Measurements from ENCODE around the gene MRFAP1L1.

The MRFAP1L1 gene

GRCh38 chr4:6750286-6751221 lies 40.9 kb upstream of the MRFAP1L1 start:
- no peak overlapping the region for H3K9ac ChIP-seq (ENCODE audit: low read length in 2 of 2)
- no peaks in the 10 kb centered on the region for H3K36me3 ChIP-seq (ENCODE audit: control insufficient read depth in 2 of 2, insufficient read depth in 2 of 2, low read length in 2 of 2)
- no peak overlapping the region for H3K4me3 ChIP-seq (ENCODE audit: low read length in 2 of 2)
- H3K9me3 ChIP-seq (ENCODE audit: control insufficient read depth in 2 of 2, low read length in 2 of 2): no peaks in the 10 kb centered on the region
- H3K27me3 ChIP-seq (ENCODE audit: control insufficient read depth in 1 of 2, insufficient read depth in 2 of 2, low read length in 2 of 2): peaks cover 0 to 2% of the 10 kb centered on the region in 2 donors
- H3K27ac ChIP-seq (ENCODE audit: low read length): no peak overlapping the region
- H3K4me1 ChIP-seq (ENCODE audit: control insufficient read depth, insufficient read depth, low read length): peaks cover 19% of the 10 kb centered on the region

- no peak overlapping the region for H3K27ac ChIP-seq (ENCODE audit: low read length)
Measured at GRCh38 chr4:6749340-6750171, 39.9 kb upstream of the MRFAP1L1 start.

GRCh38 chr4:6748286-6748685 lies 38.6 kb upstream of the MRFAP1L1 start:
- H3K9ac ChIP-seq (ENCODE audit: low read length in 2 of 2): no peak overlapping the region
- no peak overlapping the region for H3K4me3 ChIP-seq (ENCODE audit: low read length in 2 of 2)
- peaks cover 0 to 2% of the 10 kb centered on the region in 2 donors for H3K27me3 ChIP-seq (ENCODE audit: control insufficient read depth in 1 of 2, insufficient read depth in 2 of 2, low read length in 2 of 2)
- H3K4me1 ChIP-seq (ENCODE audit: control insufficient read depth, insufficient read depth, low read length): peaks cover 19% of the 10 kb centered on the region
- H3K9me3 ChIP-seq (ENCODE audit: control insufficient read depth in 2 of 2, low read length in 2 of 2): no peaks in the 10 kb centered on the region
- H3K27ac ChIP-seq (ENCODE audit: low read length): no peak overlapping the region
- H3K36me3 ChIP-seq (ENCODE audit: control insufficient read depth in 2 of 2, insufficient read depth in 2 of 2, low read length in 2 of 2): no peaks in the 10 kb centered on the region

More at GRCh38 chr4:6749340-6750171, 39.9 kb upstream of the MRFAP1L1 start:
- H3K4me3 ChIP-seq (ENCODE audit: low read length in 2 of 2): no peak overlapping the region
- peaks cover 0 to 2% of the 10 kb centered on the region in 2 donors for H3K27me3 ChIP-seq (ENCODE audit: control insufficient read depth in 1 of 2, insufficient read depth in 2 of 2, low read length in 2 of 2)
- no peak overlapping the region for H3K9ac ChIP-seq (ENCODE audit: low read length in 2 of 2)
- H3K4me1 ChIP-seq (ENCODE audit: control insufficient read depth, insufficient read depth, low read length): peaks cover 19% of the 10 kb centered on the region
- no peaks in the 10 kb centered on the region for H3K9me3 ChIP-seq (ENCODE audit: control insufficient read depth in 2 of 2, low read length in 2 of 2)
- no peaks in the 10 kb centered on the region for H3K36me3 ChIP-seq (ENCODE audit: control insufficient read depth in 2 of 2, insufficient read depth in 2 of 2, low read length in 2 of 2)

- Histone ChIP-seq H3K4me3 (ENCODE audit: low read length in 2 of 2) (peak overlapping the region in 1 of 2 donors; percentile 3), H3K9ac (ENCODE audit: low read length in 2 of 2) (peak overlapping the region in 1 of 2 donors; percentile 21)
Measured at GRCh38 chr4:6747294-6748051, 37.8 kb upstream of the MRFAP1L1 start.

GRCh38 chr4:6746721-6747293 lies 37.1 kb upstream of the MRFAP1L1 start:
- H3K4me1 ChIP-seq (ENCODE audit: control insufficient read depth, insufficient read depth, low read length): peaks cover 19% of the 10 kb centered on the region
- peaks cover 0 to 2% of the 10 kb centered on the region in 2 donors for H3K27me3 ChIP-seq (ENCODE audit: control insufficient read depth in 1 of 2, insufficient read depth in 2 of 2, low read length in 2 of 2)

More at GRCh38 chr4:6747294-6748051, 37.8 kb upstream of the MRFAP1L1 start:
- peaks cover 19% of the 10 kb centered on the region for H3K4me1 ChIP-seq (ENCODE audit: control insufficient read depth, insufficient read depth, low read length)
- no peaks in the 10 kb centered on the region for H3K36me3 ChIP-seq (ENCODE audit: control insufficient read depth in 2 of 2, insufficient read depth in 2 of 2, low read length in 2 of 2)
- no peaks in the 10 kb centered on the region for H3K9me3 ChIP-seq (ENCODE audit: control insufficient read depth in 2 of 2, low read length in 2 of 2)
- peaks cover 0 to 2% of the 10 kb centered on the region in 2 donors for H3K27me3 ChIP-seq (ENCODE audit: control insufficient read depth in 1 of 2, insufficient read depth in 2 of 2, low read length in 2 of 2)
- H3K27ac ChIP-seq (ENCODE audit: low read length): no peak overlapping the region

GRCh38 chr4:6742989-6743388 lies 33.3 kb upstream of the MRFAP1L1 start:
- Histone ChIP-seq H3K4me1 (ENCODE audit: control insufficient read depth, insufficient read depth, low read length) (peaks cover 10% of the 10 kb centered on the region), H3K4me3 (ENCODE audit: low read length in 2 of 2) (no peak overlapping the region), H3K9ac (ENCODE audit: low read length in 2 of 2) (no peak overlapping the region), H3K36me3 (ENCODE audit: control insufficient read depth in 2 of 2, insufficient read depth in 2 of 2, low read length in 2 of 2) (no peaks in the 10 kb centered on the region), H3K9me3 (ENCODE audit: control insufficient read depth in 2 of 2, low read length in 2 of 2) (no peaks in the 10 kb centered on the region), H3K27me3 (ENCODE audit: control insufficient read depth in 1 of 2, insufficient read depth in 2 of 2, low read length in 2 of 2) (peaks cover 0 to 3% of the 10 kb centered on the region in 2 donors), H3K27ac (ENCODE audit: low read length) (no peak overlapping the region)

More at GRCh38 chr4:6746721-6747293, 37.1 kb upstream of the MRFAP1L1 start:
- Histone ChIP-seq H3K36me3 (ENCODE audit: control insufficient read depth in 2 of 2, insufficient read depth in 2 of 2, low read length in 2 of 2) (no peaks in the 10 kb centered on the region), H3K9me3 (ENCODE audit: control insufficient read depth in 2 of 2, low read length in 2 of 2) (no peaks in the 10 kb centered on the region), H3K27ac (ENCODE audit: low read length) (no peak overlapping the region), H3K4me3 (ENCODE audit: low read length in 2 of 2) (peak overlapping the region in 1 of 2 donors; percentile 3), H3K9ac (ENCODE audit: low read length in 2 of 2) (peak overlapping the region in 1 of 2 donors; percentile 21)

GRCh38 chr4:6742507-6742906 lies 32.8 kb upstream of the MRFAP1L1 start:
- H3K27ac ChIP-seq (ENCODE audit: low read length): no peak overlapping the region
- peaks cover 0 to 3% of the 10 kb centered on the region in 2 donors for H3K27me3 ChIP-seq (ENCODE audit: control insufficient read depth in 1 of 2, insufficient read depth in 2 of 2, low read length in 2 of 2)
- H3K9ac ChIP-seq (ENCODE audit: low read length in 2 of 2): no peak overlapping the region
- H3K4me1 ChIP-seq (ENCODE audit: control insufficient read depth, insufficient read depth, low read length): peaks cover 8% of the 10 kb centered on the region
- H3K4me3 ChIP-seq (ENCODE audit: low read length in 2 of 2): no peak overlapping the region
- H3K9me3 ChIP-seq (ENCODE audit: control insufficient read depth in 2 of 2, low read length in 2 of 2): no peaks in the 10 kb centered on the region
- no peaks in the 10 kb centered on the region for H3K36me3 ChIP-seq (ENCODE audit: control insufficient read depth in 2 of 2, insufficient read depth in 2 of 2, low read length in 2 of 2)

GRCh38 chr4:6740347-6740746 lies 30.7 kb upstream of the MRFAP1L1 start:
- Histone ChIP-seq H3K9me3 (ENCODE audit: control insufficient read depth in 2 of 2, low read length in 2 of 2) (no peaks in the 10 kb centered on the region), H3K36me3 (ENCODE audit: control insufficient read depth in 2 of 2, insufficient read depth in 2 of 2, low read length in 2 of 2) (no peaks in the 10 kb centered on the region), H3K27ac (ENCODE audit: low read length) (no peak overlapping the region), H3K9ac (ENCODE audit: low read length in 2 of 2) (no peak overlapping the region), H3K4me1 (ENCODE audit: control insufficient read depth, insufficient read depth, low read length) (no peaks in the 10 kb centered on the region), H3K4me3 (ENCODE audit: low read length in 2 of 2) (no peak overlapping the region), H3K27me3 (ENCODE audit: control insufficient read depth in 1 of 2, insufficient read depth in 2 of 2, low read length in 2 of 2) (peaks cover 0 to 2% of the 10 kb centered on the region in 2 donors)

GRCh38 chr4:6739920-6740319 lies 30.3 kb upstream of the MRFAP1L1 start:
- Histone ChIP-seq H3K36me3 (ENCODE audit: control insufficient read depth in 2 of 2, insufficient read depth in 2 of 2, low read length in 2 of 2) (no peaks in the 10 kb centered on the region), H3K9ac (ENCODE audit: low read length in 2 of 2) (no peak overlapping the region), H3K4me3 (ENCODE audit: low read length in 2 of 2) (no peak overlapping the region), H3K27me3 (ENCODE audit: control insufficient read depth in 1 of 2, insufficient read depth in 2 of 2, low read length in 2 of 2) (peaks cover 0 to 2% of the 10 kb centered on the region in 2 donors), H3K4me1 (ENCODE audit: control insufficient read depth, insufficient read depth, low read length) (no peaks in the 10 kb centered on the region), H3K9me3 (ENCODE audit: control insufficient read depth in 2 of 2, low read length in 2 of 2) (no peaks in the 10 kb centered on the region), H3K27ac (ENCODE audit: low read length) (no peak overlapping the region)

Measured in stomach smooth muscle (tissue), 2 donors.